NCI-H510A (cell line): ENCODE data around the gene LOXL1.
A peak's percentile ranks its signal among the peaks of the same experiment; 100 is the strongest.
"Not testable (repeated sequence)": the region's sequence is repeated elsewhere in the genome, so short reads cannot be mapped to it uniquely, and the experiment has no call there.

Experiments used
- DNase-seq: peaks from one replicate; lab custom pipeline; 2025; lab: John Stamatoyannopoulos, UW

LOXL1 gene

DNA sequence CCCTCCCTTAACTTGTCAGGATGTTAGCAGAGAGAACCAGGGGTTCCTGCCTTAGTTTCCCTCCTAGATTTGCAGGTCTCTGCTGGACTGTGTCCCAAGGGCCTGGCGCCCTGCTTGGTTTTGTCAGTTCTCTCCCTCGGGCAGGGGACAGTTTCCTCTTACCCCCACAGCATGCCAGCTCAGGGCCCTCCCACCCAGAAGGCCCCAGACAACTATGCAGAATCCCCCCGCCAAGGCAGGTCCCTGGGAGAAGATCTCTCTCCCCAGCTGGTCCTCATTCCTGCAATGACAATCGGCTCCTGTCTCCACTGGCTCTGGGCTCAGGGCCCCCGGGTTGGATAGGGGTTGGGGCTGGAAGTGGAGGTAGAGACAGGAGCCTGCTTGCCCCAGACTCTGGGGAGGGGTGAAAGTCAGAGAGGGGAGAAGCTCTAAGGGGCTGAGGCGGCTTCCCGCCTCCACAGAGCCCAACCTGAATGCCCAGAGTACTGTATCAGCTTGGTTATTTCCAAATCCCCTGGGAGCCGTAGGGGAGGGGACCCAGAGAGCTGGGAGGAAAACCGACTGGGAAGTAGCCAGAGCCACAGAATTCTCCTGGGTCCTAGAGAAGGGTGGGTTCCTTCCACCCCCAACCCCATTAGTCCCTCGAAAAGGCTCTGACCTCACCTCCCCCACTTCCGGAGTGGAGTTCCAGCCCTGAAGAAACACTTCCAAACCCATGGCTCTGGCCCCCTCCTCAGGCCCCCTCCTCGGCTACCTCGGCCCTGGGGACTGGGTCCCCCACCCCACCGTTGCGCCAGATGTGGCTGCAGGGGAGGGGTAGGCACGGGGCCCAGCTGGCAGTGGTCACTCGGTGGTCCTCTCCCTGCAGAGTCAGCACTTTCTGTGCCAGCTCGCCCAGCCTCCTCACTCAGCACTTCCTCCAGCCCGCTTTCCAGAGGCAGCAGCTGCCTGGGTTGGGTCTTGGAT is 3.8 kb upstream of the LOXL1 start:
- DNase-seq: no peak

DNA sequence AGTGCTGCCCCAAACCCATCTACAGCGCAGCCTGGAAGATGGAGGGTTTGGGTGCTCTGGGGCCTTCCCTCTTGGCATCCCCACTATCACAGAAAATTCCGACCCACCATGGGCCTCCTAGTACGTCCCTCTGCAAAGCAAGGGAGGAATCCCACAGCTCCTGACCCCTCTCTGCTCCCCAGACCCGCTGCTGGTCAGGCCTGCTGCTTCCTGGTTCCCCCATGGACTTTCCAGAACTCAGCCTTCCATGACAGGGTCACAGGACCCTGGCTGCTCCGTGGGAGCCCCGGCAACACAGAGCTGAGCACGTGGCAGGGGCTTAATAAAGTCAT is 3.1 kb upstream of the LOXL1 start:
- no peak for DNase-seq

DNA sequence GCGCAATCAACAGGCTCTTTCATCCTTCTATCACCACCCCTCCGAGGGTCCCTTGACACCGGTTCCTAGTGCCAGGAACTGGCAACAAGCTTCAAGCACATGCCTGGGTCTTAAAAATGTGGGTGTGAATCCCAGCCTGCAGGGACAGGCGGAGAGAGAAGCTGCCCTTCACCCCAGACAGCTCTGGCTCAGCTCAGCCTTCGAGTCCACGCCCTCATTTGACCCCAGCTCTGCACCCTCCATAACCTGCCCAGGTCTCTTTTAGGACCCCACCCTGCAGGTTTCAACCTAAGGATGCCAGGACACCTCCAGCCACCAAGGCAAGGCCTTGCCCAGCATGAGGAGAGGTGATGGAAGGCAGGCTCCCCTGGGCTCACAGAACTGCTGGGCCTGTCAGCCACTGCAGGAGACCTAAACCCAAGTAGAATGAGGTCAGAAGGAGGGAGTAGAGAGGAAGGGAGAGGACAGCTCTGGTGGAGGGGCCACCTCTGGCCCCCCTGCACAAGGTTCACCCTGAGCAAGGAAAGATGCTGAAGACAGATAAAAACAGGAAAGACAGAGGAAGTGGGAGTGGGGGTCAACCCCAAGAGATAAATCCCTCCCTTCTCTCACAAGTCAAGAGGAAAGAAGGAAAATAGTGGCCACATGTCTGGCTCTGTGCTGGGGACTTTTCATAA is 2.6 kb upstream of the LOXL1 start:
- no peak for DNase-seq

DNA sequence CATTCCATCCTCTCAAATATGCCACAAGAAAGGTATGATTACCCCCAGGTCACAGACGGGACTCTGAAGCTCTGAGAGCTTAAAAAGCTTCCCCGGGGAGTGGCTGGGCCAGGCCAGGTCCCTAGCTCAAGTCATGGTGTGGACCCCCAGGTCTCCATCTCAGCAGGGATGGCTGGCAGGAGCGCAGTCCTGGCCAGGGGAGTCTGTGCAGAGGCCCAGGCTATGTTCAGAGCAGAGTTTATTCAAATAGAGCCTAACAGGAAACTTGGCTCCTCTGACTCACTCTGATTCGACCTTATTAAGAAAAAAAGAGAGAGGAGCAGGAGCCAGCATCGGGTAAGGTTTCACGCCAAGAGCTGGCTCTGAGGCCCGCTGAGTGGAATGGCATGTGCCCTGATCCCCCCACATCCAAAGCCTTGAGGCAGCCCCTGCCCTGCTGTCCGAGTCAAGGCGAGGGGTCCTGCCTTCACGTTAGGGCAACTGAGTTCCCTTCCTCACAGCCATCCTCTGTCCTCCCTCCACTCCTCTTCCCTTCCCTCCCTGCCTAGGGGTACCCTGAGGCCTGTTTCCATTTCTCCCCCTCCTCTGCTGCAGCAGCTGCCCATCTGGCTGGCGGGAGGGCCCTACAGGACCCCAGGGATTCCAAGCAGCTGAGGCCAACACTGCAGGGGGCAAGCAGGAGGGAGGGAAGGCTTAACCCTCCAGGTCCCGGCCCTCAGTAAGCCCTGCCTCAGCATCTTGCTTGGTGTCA is 1.9 kb upstream of the LOXL1 start:
- DNase-seq: no peak

GRCh38 chr15:73925848-73926218 is 429 bp upstream of the LOXL1 start:
- DNase-seq: no peak

- peak; percentile 31 for DNase-seq
These were observed 777 bp downstream of the LOXL1 start for GRCh38 chr15:73927003-73927475.

- DNase-seq: peak; percentile 74
These were observed 1.4 kb downstream of the LOXL1 start for GRCh38 chr15:73927476-73928240.

DNA sequence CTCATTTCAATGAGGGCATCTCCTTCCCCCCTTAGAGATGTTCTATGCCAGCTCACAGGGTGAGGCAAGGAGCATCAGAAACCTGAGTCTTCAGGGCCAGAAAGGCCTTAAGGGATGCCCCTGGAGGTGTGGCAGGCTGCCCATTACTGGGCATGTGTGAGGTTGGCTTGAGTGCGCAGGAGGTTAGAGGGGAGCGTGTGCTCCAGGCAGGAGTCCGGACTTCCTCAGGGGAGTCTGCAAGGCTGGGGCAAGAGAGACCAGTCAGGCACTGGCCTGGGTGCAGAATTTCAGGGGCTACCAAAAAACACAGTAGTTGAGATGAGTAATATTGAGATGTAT is 1.9 kb downstream of the LOXL1 start:
- DNase-seq: no peak

DNA sequence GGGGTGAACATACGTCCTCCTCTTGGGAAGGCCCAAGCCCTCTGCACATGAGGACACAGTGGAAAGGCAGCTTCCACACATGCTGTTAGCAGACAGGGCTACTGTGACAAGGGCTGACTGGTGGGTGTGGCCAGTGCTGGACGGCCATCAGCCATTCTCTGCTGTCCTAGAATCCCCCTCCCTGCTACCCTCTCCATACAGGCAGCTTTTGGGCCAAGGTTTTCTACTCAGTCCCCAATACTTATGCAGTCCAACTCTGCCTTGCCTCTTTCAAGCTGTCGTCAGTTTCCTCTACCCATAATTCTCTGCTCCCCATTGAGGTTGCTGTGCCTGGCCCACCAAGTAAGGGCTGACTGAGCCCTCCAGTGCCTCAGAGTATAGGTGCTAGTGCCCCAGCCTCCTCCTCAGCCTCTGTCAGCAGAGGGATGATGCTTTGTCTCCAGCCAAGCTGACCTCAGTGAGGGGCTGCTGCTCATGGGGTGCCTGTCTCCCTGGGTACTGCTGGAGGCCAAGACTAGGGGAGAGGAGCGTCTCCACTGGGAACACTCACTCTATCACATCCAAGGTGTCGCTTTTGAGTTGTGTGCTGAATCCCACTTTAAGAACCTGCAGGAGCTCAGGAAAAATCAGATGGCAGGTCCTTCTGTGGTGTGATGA is 2.8 kb downstream of the LOXL1 start:
- DNase-seq: no peak

DNA sequence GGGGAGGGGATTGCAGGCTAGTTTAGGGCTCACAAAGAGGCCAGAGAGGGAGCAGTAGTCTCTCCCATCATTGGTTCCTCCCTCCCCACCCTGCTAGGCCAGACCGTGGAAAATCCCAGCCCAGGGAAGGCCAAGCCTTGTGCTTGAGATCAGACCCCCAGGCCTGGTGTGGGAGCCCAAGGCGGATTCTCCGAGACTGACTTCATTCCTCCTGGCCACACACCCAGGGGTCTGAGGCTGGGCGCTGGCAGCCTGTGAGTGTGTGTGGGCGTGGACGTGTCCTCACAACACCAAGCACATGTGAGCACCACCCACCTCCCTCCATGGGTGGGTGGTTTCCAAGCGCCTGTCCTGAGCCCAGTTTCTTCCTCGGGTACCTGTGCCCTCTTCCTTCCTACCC is 4.1 kb downstream of the LOXL1 start:
- no peak for DNase-seq

- DNase-seq: no peak
These were observed 4.6 kb downstream of the LOXL1 start for GRCh38 chr15:73930790-73931281.

- DNase-seq: no peak
These were observed 5.2 kb downstream of the LOXL1 start for GRCh38 chr15:73931441-73931840.

- no peak for DNase-seq
These were observed 6.3 kb downstream of the LOXL1 start for GRCh38 chr15:73932381-73933191.

- DNase-seq: no peak
These were observed 8.0 kb downstream of the LOXL1 start for GRCh38 chr15:73934281-73934680.

DNA sequence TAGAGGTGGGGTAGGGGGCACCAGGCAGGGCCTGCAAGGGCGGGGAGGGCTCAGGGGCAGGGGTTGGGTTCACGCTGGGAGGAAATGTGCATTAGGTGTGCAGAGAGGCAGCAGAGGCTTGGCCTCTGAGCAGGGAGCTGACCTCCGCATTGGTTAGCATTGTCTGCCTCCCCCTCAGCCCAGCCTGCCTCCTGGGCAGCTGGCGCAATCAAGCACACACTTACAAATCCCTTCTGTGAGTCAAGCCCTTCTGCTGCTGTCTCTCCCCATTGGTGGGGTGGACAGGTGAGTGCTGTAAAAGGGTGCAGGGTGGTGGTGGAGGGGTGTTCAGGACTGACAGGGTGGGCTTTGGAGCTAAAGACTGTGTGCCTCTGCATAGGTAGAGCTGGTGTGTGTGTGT is 9.3 kb downstream of the LOXL1 start:
- DNase-seq: peak; percentile 30

DNA sequence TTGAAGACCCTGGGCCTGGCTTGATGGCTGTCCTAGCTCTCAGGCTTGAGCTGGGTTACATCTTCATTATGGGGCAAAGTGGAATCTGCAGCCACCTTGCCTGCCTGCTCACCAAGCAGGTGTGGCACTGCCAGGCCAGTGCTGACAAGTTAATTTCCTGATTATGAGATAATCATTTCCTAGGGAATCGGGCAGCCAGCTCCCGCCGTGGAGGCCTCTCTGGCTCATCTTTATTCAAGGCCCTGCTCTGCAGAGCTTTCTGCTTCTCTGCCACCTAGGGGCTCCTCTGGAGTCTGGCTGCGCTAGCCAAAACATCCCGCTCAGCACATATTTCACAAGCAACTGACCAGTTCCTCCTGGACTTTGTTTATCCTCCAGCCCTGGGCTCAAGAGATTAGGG is 9.9 kb downstream of the LOXL1 start:
- no peak for DNase-seq

GRCh38 chr15:73936588-73937290 is 10.5 kb downstream of the LOXL1 start:
- no peak for DNase-seq

GRCh38 chr15:73937296-73937695 is 11.0 kb downstream of the LOXL1 start:
- DNase-seq: no peak

GRCh38 chr15:73937726-73938125 is 11.5 kb downstream of the LOXL1 start:
- DNase-seq: no peak

- not testable (repeated sequence) for DNase-seq
These were observed 12.3 kb downstream of the LOXL1 start for GRCh38 chr15:73938516-73938915.
